A549 (cell line): ENCODE measurements around the gene NBEAL1. TPM values are rescaled to one million over a fixed set of nuclear protein-coding genes. Genes with fewer than 3 reads are reported as not detected.
A peak's percentile ranks its signal among the peaks of the same experiment; 100 is the strongest.

Experiments
- ATAC-seq, 2 experiments: fragments of 200-7000 bp in 1 of 2; fragments of >200 bp in 1 of 2; cut with Nextera tagmentation in 1 of 2; cut with Tn5 transposase in 1 of 2; 3 replicates each; pipeline versions ENCODE4 v1.8.0 to v1.9.1; 2018 to 2020; ENCODE audit warnings: mild to moderate bottlenecking in 1 of 2, moderate library complexity in 1 of 2
- CTCF ChIA-PET: fragments of 300-600 bp; sonication (Branson Sonifier 250); formaldehyde crosslinking; extraction: SDS; loops from one replicate; lab custom pipeline; 2021; ENCODE audit warnings: antibody characterized with exemption, inconsistent platforms; lab: Yijun Ruan, JAX
- POLR2A ChIA-PET: fragments of 350-600 bp; formaldehyde crosslinking; extraction: SDS; loops from one replicate; lab custom pipeline; 2021; ENCODE audit warnings: antibody characterized with exemption, inconsistent platforms; lab: Yijun Ruan, JAX
- DNase-seq, 2 experiments: peaks; one replicate each; pipeline versions ENCODE4 v3.0.0 to v3.0.0-alpha.2; 2011 to 2016; ENCODE audit warnings: low read depth in 1 of 2, low spot score in 1 of 2
- FAIRE-seq: peaks from 2 replicates; lab custom pipeline; 2011; peaks lifted over from hg19 to GRCh38; lab: Jason Lieb, UNC
- H3K27ac ChIP-seq, 2 experiments: fragments of >200 bp; sonication (Bioruptor Twin); formaldehyde crosslinking; 3 replicates each; pipeline ENCODE4 v1.5.1; 2016 to 2017
- H3K4me1 ChIP-seq: fragments of >200 bp; sonication (Bioruptor Twin); formaldehyde crosslinking; 3 replicates; pipeline ENCODE4 v1.6.1; 2016
- H3K4me2 ChIP-seq: fragments of >200 bp; sonication (Bioruptor Twin); formaldehyde crosslinking; 3 replicates; pipeline ENCODE4 v1.6.1; 2016
- H3K4me3 ChIP-seq: fragments of >200 bp; sonication (Bioruptor Twin); formaldehyde crosslinking; 3 replicates; pipeline ENCODE4 v1.5.1; 2016
- H3K9me3 ChIP-seq: fragments of >200 bp; sonication (Bioruptor Twin); formaldehyde crosslinking; 3 replicates; pipeline ENCODE4 v1.6.1; 2016
- CBX8 ChIP-seq: fragments of 200-600 bp; sonication (generic); IDR thresholded peaks from 2 replicates; pipeline ENCODE4 v1.6.1; 2016
- CHD2 ChIP-seq: fragments of 150-350 bp; IDR thresholded peaks from 2 replicates; pipeline ENCODE4 v1.6.1; 2014; ENCODE audit warnings: low read length; ENCODE audit not compliant: partially characterized antibody
- EHF ChIP-seq: fragments of 250-450 bp; sonication (Bioruptor Pico); IDR thresholded peaks from 2 replicates; pipeline ENCODE4 v1.5.0; 2020; ENCODE audit warnings: mild to moderate bottlenecking
- EP300 ChIP-seq, 2 experiments: fragments of >200 bp; sonication (Bioruptor Twin); formaldehyde crosslinking; IDR thresholded peaks; 2 replicates in 1 of 2; 3 replicates in 1 of 2; pipeline ENCODE4 v1.6.1; 2016 to 2017
- GATA3 ChIP-seq: IDR thresholded peaks from 2 replicates; pipeline ENCODE4 v1.6.1; 2012; ENCODE audit warnings: borderline replicate concordance
- HDAC2 ChIP-seq: fragments of 200-600 bp; sonication (generic); IDR thresholded peaks from 2 replicates; pipeline ENCODE4 v1.6.1; 2016
- HEYL ChIP-seq: fragments of 250-450 bp; sonication (Bioruptor Pico); IDR thresholded peaks from 2 replicates; pipeline ENCODE4 v1.8.0; 2021; ENCODE audit warnings: mild to moderate bottlenecking, moderate library complexity
- HOXA7 ChIP-seq: fragments of 250-450 bp; sonication (Bioruptor Pico); IDR thresholded peaks from 2 replicates; pipeline ENCODE4 v1.5.0; 2020; ENCODE audit warnings: mild to moderate bottlenecking, moderate library complexity
- HOXB13 ChIP-seq: fragments of 250-450 bp; sonication (Bioruptor Pico); IDR thresholded peaks from 2 replicates; pipeline ENCODE4 v1.5.0; 2020; ENCODE audit warnings: low read depth, mild to moderate bottlenecking, moderate library complexity
- JUN ChIP-seq, 2 experiments: fragments of >200 bp; sonication (Bioruptor Twin); formaldehyde crosslinking; IDR thresholded peaks; 2 replicates in 1 of 2; 3 replicates in 1 of 2; pipeline ENCODE4 v1.6.1; 2016 to 2017
- MAFK ChIP-seq: fragments of 450-650 bp; IDR thresholded peaks from 2 replicates; pipeline ENCODE4 v1.6.1; 2014; ENCODE audit not compliant: partially characterized antibody
- MAZ ChIP-seq: fragments of 150-350 bp; IDR thresholded peaks from 2 replicates; pipeline ENCODE4 v1.6.1; 2014; ENCODE audit warnings: antibody characterized with exemption, low read depth, low read length, borderline replicate concordance
- NFE2L2 ChIP-seq: fragments of 150-350 bp; conservative IDR thresholded peaks from 2 replicates; pipeline ENCODE4 v1.6.1; 2014; ENCODE audit warnings: low read length
- POLR2AphosphoS2 ChIP-seq: conservative IDR thresholded peaks from 2 replicates; pipeline ENCODE4 v1.6.1; 2012; ENCODE audit warnings: low read length, improper control_type of control experiment, inconsistent platforms
- RFX5 ChIP-seq: fragments of 450-650 bp; IDR thresholded peaks from 2 replicates; pipeline ENCODE4 v1.7.1; 2014; ENCODE audit warnings: antibody characterized with exemption, mild to moderate bottlenecking, moderate library complexity
- RNF2 ChIP-seq: fragments of 200-600 bp; sonication (generic); IDR thresholded peaks from 2 replicates; pipeline ENCODE4 v1.6.1; 2016; ENCODE audit warnings: low read depth, mild to moderate bottlenecking, antibody characterized with exemption, moderate library complexity, borderline replicate concordance
- SMC3 ChIP-seq: fragments of >200 bp; sonication (Bioruptor Twin); formaldehyde crosslinking; IDR thresholded peaks from 3 replicates; pipeline ENCODE4 v1.6.1; 2018; ENCODE audit warnings: inconsistent platforms
- SREBF2 ChIP-seq: fragments of 450-650 bp; IDR thresholded peaks from 2 replicates; pipeline ENCODE4 v1.6.1; 2014; ENCODE audit warnings: mild to moderate bottlenecking, moderate library complexity
- ZSCAN20 ChIP-seq: fragments of 250-450 bp; sonication (Bioruptor Pico); IDR thresholded peaks from 2 replicates; pipeline ENCODE4 v1.8.0; 2022; ENCODE audit warnings: mild to moderate bottlenecking, moderate library complexity
- WGBS: methylation state at CpG from one replicate; pipeline ENCODE4 v1.1.6; 2017; ENCODE audit errors: missing lambda C conversion rate; 5-methylcytosine and 5-hydroxymethylcytosine counted together
- polyA plus RNA-seq, 4 experiments: library from polyadenylated mRNA; depleted of rRNA in 3 of 4; stranded (reverse); fragments of >200 nt; fragmentation: RNase III in 1 of 4; extraction: RNeasy Plus Mini Kit Qiagen cat#74134 plus additional on column Dnase treatment in 1 of 4; gene quantifications; 2 replicates in 3 of 4; 3 replicates in 1 of 4; pipeline ENCODE4 v1.2.3, GENCODE V29; 2011 to 2017
- TF ChIP-seq, protein P1 (sequence below): fragments of 450-650 bp; IDR thresholded peaks from 2 replicates; pipeline ENCODE4 v1.6.1; 2014; ENCODE audit warnings: antibody characterized with exemption
- TF ChIP-seq, protein P2 (sequence below): fragments of 250-450 bp; sonication (Bioruptor Pico); IDR thresholded peaks from 2 replicates; pipeline ENCODE4 v1.5.0; 2021; ENCODE audit warnings: mild to moderate bottlenecking, moderate library complexity, borderline replicate concordance
- TF ChIP-seq, protein P3 (sequence below): fragments of 250-450 bp; sonication (Bioruptor Pico); IDR thresholded peaks from 2 replicates; pipeline ENCODE4 v1.5.0; 2020; ENCODE audit warnings: low read depth, mild to moderate bottlenecking, moderate library complexity
- TF ChIP-seq, protein P4 (sequence below): IDR thresholded peaks from 2 replicates; pipeline ENCODE4 v1.6.1; 2012
- TF ChIP-seq, protein P5 (sequence below): fragments of 200-600 bp; sonication (generic); IDR thresholded peaks from 2 replicates; pipeline ENCODE4 v1.6.1; 2016; ENCODE audit warnings: antibody characterized with exemption, mild to moderate bottlenecking, moderate library complexity

NBEAL1 gene
- polyA plus RNA-seq, 2 of the 4 experiments (the other 2 are of a cell fraction) = 3.8 to 11.9 TPM

DNA sequence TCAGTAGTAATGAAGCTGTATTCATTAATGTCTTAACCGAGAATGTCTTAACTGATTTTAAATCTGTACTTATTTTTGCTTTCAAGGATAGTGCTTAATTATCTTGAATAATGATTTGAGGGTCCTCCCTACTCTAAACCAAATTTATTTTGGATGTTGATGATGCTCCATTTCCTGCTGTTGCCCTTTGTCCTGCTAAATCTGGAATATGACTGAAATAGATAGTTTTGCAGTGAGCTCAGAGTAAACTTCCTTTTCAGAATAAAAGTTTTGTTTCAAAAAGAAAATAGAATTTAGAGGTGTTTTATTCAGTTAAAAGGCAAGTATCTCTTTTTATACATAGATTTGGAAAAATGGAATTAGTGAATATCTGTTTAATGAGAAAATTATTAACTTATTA, 8.1 kb downstream of the NBEAL1 start:
- no peaks in the 10 kb centered on the region for H3K9me3 ChIP-seq
- no peak overlapping the region for H3K4me2 ChIP-seq
- peaks cover 30% of the 10 kb centered on the region for H3K4me1 ChIP-seq
- TF ChIP-seq HOXB13 (CRISPR knock-in tag) (no peak), NFE2L2 (no peak), EHF (no peak), HOXA7 (CRISPR knock-in tag) (no peak), EP300 (IDR thresholded peaks at IDR 0.05) (no peak), CHD2 (no peak)
- TF ChIP-seq, protein P1, sequence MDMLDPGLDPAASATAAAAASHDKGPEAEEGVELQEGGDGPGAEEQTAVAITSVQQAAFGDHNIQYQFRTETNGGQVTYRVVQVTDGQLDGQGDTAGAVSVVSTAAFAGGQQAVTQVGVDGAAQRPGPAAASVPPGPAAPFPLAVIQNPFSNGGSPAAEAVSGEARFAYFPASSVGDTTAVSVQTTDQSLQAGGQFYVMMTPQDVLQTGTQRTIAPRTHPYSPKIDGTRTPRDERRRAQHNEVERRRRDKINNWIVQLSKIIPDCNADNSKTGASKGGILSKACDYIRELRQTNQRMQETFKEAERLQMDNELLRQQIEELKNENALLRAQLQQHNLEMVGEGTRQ = no peak
- TF ChIP-seq, protein P2, sequence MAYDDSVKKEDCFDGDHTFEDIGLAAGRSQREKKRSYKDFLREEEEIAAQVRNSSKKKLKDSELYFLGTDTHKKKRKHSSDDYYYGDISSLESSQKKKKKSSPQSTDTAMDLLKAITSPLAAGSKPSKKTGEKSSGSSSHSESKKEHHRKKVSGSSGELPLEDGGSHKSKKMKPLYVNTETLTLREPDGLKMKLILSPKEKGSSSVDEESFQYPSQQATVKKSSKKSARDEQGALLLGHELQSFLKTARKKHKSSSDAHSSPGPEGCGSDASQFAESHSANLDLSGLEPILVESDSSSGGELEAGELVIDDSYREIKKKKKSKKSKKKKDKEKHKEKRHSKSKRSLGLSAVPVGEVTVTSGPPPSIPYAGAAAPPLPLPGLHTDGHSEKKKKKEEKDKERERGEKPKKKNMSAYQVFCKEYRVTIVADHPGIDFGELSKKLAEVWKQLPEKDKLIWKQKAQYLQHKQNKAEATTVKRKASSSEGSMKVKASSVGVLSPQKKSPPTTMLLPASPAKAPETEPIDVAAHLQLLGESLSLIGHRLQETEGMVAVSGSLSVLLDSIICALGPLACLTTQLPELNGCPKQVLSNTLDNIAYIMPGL (CRISPR knock-in tag) = no peak
- ChIA-PET CTCF (interaction anchor here (1.0 kb wide), 1 partner anchor 11 kb away, joined by 3 read pairs; no protein-coding TSS in a partner anchor), POLR2A (no interaction called here)
- no peak overlapping the region for H3K4me3 ChIP-seq
- no peak overlapping the region for H3K27ac ChIP-seq
- FAIRE-seq (no peak), ATAC-seq (no peak), DNase-seq (no peak)
- 71% methylated on average over 1 of the region's 1 CpG for WGBS

DNA sequence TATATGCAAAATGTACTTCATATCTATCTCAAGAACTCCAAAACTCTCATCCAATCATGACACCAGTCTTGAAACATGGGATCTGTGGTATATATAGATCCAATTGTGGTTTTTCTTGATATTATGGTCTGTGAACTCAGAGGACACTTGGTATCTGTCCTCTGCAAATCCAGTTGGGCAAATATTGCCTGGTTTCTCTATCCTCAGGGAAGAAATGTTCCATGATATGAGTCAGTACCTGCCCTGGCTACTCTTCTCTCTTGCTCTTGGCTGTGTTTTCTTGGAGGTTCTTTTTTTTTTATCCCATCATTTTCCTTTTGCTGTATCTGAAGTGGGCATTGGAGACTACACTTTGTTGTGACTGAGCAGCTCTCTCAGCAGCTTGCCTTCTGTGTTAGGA, 10.9 kb downstream of the NBEAL1 start:
- no peaks in the 10 kb centered on the region for H3K9me3 ChIP-seq
- no peak overlapping the region for H3K27ac ChIP-seq
- DNase-seq = no peak
- no peak overlapping the region for H3K4me3 ChIP-seq
- TF ChIP-seq HDAC2 = no peak
- no peak for TF ChIP-seq CHD2
- TF ChIP-seq, protein P3, sequence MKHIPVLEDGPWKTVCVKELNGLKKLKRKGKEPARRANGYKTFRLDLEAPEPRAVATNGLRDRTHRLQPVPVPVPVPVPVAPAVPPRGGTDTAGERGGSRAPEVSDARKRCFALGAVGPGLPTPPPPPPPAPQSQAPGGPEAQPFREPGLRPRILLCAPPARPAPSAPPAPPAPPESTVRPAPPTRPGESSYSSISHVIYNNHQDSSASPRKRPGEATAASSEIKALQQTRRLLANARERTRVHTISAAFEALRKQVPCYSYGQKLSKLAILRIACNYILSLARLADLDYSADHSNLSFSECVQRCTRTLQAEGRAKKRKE (CRISPR knock-in tag) = no peak
- no peak for TF ChIP-seq SREBF2
- no peak for TF ChIP-seq MAZ
- TF ChIP-seq POLR2AphosphoS2 = no peak
- no peak for TF ChIP-seq RNF2
- no peak for TF ChIP-seq JUN (IDR thresholded peaks at IDR 0.05)
- TF ChIP-seq RFX5 = no peak
- ATAC-seq = peak in 1 of 2 experiments; percentile 39; a peak in 1 of 6 replicates
- ChIA-PET CTCF (no interaction called here), POLR2A (no interaction called here)
- H3K4me1 ChIP-seq = peaks cover 12% of the 10 kb centered on the region
- no peak overlapping the region for H3K4me2 ChIP-seq
- no peak for FAIRE-seq

DNA sequence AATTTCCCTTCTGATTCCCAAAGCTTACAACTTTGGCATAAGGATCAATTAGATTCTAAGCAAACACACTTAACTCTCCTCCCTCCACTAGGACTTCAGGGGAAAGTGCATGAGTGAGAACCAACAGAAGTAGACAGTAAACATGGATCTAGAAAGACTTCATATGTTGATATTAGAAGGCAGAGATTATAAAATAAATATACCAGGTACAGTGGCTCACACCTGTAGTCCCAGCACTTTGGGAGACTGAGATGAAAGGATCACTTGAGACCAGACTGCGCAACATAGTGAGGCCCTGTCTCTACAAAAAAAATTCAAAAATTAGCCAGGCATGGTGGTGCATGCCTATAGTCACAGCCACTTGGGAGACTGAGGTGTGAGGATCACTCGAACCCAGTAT, 15.9 kb downstream of the NBEAL1 start:
- ChIA-PET CTCF (interaction anchor here (0.5 kb wide), 1 partner anchor 21 kb away, joined by 3 read pairs; no protein-coding TSS in a partner anchor), POLR2A (no interaction called here)
- FAIRE-seq (no peak), DNase-seq (no peak), ATAC-seq (no peak)
- no peaks in the 10 kb centered on the region; the same call in 1 of the 3 replicates for H3K4me1 ChIP-seq
- no peaks in the 10 kb centered on the region for H3K9me3 ChIP-seq
- H3K4me2 ChIP-seq = no peak overlapping the region
- WGBS = 94% methylated on average over 2 of the region's 2 CpGs
- TF ChIP-seq MAFK (no peak), HDAC2 (no peak), SMC3 (no peak)
- H3K4me3 ChIP-seq = no peak overlapping the region
- H3K27ac ChIP-seq = no peak overlapping the region

DNA sequence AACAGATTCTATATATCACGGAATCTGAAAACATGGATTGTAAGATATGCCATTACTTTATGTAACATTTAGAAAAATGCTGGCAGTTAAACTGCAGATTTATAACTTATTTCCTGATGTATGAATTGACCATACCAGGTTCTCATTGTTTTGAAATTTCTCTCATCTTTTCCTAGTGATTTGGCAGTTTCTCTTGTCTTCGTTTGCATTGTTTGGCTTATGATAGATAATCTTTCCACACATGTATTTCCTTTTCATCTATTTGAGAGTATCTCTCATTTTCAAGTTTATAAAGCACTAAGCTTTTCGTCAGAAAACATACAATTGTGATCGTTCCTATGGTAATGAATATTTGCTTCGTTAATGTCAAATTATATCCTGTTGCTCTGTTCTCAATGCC, 16.3 kb downstream of the NBEAL1 start:
- no peak overlapping the region for H3K4me2 ChIP-seq
- no peak for ATAC-seq
- no peaks in the 10 kb centered on the region for H3K9me3 ChIP-seq
- DNase-seq = no peak
- TF ChIP-seq CBX8 (no peak), ZSCAN20 (no peak), JUN (IDR thresholded peaks at IDR 0.05) (no peak), SMC3 (no peak), HEYL (no peak), GATA3 (no peak)
- TF ChIP-seq, protein P4, sequence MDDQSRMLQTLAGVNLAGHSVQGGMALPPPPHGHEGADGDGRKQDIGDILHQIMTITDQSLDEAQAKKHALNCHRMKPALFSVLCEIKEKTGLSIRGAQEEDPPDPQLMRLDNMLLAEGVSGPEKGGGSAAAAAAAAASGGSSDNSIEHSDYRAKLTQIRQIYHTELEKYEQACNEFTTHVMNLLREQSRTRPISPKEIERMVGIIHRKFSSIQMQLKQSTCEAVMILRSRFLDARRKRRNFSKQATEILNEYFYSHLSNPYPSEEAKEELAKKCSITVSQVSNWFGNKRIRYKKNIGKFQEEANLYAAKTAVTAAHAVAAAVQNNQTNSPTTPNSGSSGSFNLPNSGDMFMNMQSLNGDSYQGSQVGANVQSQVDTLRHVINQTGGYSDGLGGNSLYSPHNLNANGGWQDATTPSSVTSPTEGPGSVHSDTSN = no peak
- TF ChIP-seq, protein P5, sequence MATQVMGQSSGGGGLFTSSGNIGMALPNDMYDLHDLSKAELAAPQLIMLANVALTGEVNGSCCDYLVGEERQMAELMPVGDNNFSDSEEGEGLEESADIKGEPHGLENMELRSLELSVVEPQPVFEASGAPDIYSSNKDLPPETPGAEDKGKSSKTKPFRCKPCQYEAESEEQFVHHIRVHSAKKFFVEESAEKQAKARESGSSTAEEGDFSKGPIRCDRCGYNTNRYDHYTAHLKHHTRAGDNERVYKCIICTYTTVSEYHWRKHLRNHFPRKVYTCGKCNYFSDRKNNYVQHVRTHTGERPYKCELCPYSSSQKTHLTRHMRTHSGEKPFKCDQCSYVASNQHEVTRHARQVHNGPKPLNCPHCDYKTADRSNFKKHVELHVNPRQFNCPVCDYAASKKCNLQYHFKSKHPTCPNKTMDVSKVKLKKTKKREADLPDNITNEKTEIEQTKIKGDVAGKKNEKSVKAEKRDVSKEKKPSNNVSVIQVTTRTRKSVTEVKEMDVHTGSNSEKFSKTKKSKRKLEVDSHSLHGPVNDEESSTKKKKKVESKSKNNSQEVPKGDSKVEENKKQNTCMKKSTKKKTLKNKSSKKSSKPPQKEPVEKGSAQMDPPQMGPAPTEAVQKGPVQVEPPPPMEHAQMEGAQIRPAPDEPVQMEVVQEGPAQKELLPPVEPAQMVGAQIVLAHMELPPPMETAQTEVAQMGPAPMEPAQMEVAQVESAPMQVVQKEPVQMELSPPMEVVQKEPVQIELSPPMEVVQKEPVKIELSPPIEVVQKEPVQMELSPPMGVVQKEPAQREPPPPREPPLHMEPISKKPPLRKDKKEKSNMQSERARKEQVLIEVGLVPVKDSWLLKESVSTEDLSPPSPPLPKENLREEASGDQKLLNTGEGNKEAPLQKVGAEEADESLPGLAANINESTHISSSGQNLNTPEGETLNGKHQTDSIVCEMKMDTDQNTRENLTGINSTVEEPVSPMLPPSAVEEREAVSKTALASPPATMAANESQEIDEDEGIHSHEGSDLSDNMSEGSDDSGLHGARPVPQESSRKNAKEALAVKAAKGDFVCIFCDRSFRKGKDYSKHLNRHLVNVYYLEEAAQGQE = no peak
- TF ChIP-seq, all 56 proteins: peak for 0
- Histone ChIP-seq H3K4me1 (peaks cover 4% of the 10 kb centered on the region; the same call in 2 of the 3 replicates), H3K4me3 (no peak overlapping the region), H3K27ac (no peak overlapping the region)
- no peak for FAIRE-seq
- ChIA-PET CTCF (no interaction called here), POLR2A (no interaction called here)
- WGBS = 90% methylated on average over 5 of the region's 5 CpGs
